ENCODE results near the gene ZXDC.

ZXDC gene

DNA sequence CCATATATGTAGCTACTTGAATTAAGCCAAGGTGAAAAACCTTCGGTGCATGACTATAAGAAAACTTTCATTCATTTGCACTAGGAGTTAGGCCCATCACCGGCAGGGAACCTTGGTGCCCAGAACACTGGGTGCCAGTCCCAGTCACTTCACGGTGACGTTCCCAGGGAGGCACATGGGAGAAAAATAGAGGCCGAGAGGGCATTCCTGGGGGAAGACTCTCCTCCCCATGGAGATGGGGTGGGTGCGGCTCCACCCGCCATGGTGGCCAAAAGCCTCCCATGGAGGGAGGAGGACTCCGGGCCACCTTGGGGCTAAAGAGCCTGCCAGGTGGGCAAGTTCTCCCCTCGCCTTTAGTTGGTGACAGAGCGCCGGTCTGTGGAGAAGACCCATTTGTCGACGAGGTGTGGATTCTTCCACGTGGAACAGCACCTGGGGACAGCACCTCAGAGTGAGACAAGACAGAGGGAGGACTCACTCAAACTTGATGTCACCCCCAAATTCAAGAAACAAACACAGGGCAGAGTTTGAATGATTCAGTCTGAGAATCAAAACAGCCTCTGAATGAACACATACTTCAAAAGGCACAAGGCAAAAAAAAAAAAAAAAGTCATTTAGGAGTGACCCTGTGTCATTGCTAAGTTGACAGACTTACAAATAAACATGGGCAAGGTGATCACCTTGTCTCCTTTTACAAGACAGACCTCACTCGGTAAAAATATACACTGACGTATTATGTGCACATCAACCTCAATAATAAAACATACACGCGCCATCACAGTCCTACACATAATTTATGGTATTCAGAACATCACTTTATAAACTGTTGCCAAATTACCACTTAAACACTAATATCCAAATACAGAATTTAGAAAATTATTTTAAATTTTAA, 38.6 kb downstream of the ZXDC start:
- DNase-seq (ENCODE audit: low spot score), result no peak

DNA sequence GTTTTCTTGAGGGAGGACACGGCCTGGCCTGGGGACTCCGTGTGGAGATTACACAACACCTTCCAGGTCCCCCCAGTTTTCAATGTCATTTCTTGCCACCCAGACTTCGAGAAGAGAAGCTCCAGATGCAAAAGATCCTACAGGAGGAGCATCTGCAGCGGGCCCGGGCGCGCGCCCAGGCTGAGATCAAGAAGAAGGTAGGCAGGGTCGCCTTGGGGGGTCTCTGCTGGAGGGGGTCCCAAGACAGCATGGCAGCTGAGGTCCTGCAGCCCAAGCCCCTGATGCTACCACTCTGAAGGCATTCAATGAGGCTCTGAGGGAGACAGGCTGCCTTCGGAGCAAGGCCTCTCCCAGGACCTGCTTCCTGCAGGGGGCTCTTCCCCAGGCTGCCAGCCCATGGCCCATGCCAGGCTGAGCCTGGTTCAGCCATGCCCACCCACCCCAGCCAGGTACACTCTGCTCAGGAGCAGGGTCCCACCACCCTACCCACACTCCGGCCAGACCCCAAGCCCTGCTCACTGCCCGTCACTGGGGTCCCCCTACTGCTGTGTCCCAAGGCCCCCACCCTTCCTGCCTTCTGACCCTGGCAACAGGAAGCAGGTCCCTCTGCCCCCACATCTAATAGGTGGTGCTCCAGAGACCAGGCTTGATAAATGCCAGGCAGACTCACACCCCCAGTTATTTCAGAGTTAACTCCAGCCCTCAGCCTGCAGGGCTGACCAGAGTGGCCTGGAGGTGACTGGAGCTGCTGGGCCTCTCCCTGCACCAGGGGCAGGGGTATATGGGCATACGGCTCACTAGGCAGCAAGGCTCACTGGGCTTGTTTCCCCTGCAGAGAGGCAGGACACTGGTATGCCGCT, 40.0 kb downstream of the ZXDC start:
- DNase-seq (ENCODE audit: low spot score), result no peak

DNA sequence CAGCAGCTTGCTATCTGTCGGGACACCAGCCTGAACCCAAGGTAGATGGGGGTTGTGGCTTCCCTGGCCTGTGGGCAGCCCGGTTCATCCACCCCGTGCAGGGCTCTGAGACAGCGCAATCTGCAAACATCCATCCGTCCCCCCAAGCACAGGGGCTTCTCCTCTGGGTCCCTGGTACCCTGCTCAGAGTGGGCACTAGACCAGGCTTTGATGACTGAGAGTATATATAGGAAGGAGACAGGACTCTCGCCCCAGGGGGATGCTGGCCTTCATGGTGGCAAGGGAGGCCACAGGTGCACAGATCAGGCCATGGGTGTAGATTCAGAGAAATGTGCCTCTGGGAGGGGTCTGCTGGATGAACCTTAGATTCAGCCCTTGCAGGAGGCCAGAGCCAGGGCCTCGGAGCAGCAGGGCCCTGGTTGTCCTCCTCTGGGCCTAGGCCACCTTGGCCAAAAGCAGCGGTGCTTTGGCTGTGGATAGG, 40.7 kb downstream of the ZXDC start:
- no peak for DNase-seq (ENCODE audit: low spot score)

DNA sequence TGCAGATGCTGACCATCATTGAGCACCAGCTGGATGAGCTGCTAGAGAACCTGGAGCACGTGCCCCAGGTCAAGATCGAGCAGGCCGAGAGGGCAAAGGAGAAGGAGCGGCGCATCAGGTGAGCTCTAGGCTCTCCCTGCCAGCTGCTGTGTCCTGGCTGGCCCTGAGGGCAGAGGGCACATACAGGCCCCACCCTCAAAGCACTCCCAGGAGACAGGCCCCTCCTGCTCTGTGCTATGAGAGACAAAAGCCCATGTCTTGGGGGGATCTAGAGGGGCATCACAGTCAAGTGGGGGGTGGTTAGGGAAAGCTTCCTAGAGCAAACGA, 41.5 kb downstream of the ZXDC start:
- no peak for DNase-seq (ENCODE audit: low spot score)

DNA sequence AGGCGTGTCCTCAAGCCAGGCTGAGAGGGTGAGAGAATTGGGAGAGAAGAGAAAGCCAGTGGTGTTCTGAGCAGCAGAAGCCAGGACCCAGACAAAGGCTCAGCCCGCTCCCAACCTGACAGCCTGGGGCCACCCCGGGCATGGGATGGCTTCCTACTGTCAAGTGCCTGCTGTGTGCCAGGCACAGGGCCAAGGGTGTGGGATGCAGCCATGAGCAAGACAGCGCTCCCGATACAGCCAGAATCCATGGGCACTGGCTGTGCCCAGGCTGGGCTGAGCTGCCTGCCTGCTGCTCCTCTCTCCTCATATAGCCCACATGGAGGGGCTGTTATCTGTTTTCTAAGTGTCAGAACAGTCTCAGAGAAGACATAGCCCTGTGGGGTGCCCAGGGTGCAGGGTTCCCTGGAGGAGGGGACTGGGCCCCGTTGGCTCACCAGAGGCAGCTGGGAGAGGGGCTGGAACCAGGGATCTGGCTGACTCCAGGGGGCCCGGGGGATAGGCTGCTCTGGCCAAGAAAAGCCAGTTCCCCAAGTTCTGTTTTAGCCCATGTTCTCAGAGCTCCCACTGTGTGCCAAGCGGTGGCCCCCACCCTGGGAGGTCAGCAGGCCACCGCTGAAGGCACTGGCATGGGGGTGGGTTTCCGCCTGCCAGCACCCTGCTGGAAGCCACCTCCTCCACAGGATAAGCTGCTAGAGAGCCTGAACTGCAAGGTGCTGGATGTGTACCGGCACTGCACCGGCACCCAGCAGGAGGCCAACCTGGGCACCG, 42.0 kb downstream of the ZXDC start:
- no peak for DNase-seq (ENCODE audit: low spot score)

DNA sequence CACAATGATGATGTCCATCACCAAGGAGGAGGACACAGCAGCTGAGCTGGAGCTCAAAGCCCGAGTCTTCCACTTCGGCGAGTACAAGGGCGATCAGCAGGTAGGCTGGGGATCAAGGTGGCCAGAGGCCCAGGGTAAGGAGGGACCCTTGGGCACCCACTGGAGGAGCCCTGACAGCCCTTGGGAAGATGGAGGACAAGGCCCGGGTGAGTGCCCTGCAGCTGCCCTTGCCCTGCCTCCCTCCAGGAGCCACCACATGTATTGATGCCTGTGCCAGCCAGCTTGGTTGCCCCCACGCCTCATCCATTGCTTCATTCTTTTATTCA, 42.6 kb downstream of the ZXDC start:
- no peak for DNase-seq (ENCODE audit: low spot score)

DNA sequence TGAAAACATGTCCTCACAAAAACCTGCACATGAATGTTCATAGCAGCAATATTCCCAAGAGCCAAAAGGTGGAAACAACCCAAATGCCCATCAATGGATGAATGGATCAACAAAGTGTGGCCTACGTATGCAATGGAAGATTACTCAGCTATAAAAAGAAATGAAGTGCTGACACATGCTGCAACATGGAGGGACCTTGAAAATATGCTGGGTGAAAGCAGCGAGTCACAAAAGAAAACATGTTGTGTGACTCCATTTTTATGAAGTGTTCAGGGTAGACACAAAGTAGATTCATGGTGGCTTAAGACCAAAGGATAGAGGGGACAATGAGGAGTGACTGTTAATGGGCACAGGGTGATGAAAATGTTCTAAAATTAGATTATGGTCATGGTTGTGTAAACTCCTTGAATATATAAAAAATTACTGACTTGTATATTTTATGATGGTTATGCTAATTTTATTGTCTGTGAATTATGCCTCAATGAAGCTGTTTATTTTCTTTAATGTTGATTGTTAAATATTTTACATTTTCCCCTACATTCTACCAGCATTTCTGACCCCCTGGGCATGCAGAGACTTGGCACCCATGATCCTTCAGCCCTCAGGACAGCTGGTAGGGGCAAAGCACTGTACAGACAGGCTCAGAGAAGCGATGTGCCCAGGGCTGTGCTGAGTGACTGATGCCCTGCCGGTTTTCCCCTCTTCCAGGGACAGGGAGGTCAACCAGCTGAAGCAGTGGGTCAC, 43.2 kb downstream of the ZXDC start:
- no peak for DNase-seq (ENCODE audit: low spot score)

DNA sequence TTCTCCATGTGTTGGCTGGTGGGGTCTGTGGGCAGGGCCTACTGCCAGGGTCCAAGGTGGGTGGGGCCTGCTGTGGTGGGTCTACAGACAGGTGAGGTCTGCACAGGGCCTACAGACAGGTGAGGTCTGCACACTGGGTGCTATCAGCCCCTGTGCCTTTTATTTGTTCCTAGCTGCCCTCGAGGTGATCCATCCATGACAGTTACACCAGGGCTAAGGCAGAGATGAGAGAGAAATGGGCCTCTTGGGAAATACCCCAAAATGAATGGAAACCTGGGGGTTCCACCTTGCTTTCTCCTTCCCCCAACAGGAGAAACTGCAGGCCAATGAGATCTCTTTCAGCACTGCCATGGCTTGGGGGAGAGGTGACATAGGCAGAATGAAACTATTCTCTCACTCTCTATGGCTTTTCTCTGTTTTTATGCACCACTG, 44.6 kb downstream of the ZXDC start:
- DNase-seq (ENCODE audit: low spot score), result no peak

DNA sequence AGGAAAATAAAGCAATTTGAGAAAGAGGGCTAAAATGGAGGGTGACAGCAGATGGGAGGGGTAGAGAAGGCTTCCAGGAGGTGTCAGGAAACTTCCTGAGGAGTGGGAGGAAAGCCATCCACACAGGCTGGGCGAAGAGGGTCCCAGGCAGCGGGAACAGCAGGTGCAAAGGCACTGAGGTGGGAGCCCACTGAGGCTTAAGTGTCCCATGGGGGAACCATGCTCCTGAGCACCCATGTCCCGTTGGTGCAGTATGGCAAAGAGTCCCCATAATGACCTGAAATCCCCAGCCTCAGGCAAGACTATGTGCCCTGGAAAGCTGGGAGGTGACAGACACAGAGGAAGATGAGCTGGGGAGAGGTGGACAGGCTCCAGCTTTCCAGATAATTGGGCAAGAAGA, 50.9 kb downstream of the ZXDC start:
- no peak for DNase-seq (ENCODE audit: low spot score)

DNA sequence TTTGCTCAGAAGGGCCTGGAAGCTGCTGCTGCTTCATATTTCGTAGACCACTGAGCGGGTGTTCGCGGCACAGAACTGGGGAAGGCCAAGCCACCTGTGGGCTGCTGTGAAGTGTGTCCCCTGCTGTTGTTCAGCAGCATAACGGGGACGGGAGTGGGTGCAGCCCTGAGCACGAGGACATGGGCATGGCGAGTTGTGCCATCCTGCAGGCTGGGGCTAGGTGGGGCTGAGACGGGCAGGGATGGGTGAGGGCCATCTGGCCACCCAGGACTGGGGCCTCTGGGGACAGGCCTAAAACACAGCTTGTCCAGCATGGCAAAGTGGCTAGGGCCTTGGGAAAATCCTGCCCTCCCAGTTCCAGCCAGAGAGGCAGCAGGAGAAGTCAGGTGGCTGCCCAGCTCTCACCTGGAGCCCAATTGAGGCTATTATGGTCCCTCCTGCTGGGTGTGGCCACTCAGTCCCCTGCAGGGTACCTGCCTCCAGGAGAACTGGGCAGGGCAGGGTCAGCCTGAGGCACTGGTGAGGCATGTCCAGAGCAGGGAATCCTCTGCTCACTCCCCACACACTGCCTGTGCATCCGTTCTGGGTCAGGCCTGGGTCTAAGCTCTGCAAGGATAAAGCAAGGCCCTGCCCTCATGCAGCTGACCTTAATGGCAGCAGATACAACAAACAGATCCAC, 51.5 kb downstream of the ZXDC start:
- DNase-seq (ENCODE audit: low spot score), result no peak

DNA sequence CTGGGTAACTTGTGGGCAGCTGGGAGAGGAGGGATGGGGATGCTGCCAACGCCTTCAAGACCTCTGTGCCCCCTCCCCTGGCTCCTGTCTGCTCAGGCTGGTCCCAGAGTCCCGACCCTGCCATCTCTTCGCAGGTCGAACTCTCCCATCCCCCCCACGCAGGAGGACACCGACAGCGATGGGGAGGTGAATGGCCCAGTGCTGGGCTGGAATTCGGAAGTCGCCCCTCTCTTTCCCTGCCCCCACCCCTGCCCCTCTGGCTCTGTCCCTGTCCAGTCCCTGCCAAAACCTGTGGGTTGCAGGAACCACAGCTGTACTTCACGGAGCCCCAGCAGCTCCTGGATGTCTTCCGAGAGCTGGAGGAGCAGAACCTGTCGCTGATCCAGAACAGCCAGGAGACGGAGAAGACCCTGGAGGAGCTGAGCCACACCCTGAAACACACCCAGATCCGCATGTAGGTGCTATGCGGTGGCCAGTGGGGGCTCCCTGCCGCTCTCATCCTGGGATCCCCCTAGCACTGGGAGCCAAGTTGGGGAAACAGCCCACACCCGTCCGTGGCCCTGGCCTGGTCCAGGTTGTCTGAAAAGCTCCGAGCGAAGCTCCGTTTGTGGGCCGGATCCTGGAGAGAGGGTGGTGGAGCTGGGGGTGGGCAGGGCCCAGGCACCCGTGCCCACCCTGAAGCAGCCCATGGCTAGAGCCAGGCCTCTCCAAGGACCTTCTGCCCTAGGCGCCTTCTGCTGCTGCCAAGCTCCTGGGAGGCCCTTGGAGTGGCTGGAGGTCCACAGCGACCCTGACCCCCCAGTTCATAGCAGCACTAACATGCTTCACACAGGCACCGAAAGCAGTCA, 52.3 kb downstream of the ZXDC start:
- no peak for DNase-seq (ENCODE audit: low spot score)

DNA sequence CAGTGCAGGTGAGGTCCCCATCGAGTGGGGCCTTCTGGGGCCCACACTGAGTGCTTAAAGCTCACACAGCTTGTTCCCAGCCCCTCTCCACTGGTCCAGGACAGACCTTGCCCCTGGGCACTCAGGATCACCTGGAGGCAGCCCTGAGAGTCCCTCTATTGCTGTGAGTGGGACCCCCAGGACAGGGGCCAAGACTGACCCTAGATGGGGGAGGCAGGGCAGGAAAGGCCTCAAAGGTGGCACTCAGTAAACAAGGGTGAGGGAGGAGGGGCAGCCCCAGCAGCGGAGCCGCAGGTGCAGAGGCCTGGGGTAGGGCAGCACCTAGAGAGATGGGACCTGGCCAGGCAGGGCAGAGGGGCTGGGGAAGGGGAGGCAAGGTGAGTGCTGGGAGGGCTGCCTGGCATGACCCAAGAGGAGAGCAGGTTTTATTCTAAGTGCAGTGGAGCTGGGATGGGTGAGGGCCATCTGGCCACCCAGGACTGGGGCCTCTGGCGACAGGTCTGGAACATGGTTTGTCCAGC, 53.1 kb downstream of the ZXDC start:
- DNase-seq (ENCODE audit: low spot score), result no peak

DNA sequence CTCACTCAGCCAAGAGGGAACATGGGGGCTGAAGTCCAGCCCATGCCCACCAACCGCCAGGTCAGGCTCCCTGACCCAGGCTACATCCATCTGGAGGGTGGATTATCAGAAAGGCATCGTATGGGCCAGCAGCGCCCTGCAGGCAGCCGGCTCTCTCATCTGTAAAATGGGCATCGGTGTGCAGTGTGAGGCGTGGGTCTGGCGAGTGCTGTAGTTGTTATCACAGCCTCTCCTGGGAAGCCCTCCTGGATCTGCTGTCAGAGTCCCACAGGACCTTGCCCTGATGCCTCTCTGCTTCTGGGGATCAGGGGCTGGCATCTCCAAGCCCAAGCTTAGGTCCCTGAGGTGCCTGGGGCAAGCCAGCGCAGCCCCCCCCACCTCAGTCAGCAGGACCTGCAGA, 53.6 kb downstream of the ZXDC start:
- no peak for DNase-seq (ENCODE audit: low spot score)

DNA sequence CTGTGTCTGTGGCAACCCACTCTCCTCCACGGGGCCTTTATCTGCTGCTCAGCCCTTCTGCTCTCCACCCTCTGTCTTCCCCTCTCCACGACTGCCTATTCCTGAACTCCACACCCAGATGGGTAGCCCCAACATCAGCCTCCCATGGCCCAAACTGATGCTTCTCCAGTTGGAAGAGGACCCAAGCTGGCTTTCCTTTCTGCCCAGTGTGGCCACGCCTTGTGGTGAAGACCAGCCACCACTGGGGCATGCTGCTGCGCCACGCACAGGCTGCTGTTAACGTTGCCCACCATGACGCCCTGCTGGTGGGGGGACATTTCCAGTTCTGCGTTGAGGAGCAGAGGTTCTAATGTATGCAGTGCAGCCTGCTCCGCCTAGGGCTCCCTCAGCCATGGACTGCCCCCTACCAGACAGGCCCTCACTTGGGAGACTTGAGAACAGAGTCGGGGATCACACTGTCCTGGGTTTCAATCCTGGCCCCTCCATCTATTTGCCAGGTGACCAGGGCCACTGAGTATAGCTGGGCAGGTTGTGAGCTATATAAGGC, 54.0 kb downstream of the ZXDC start:
- DNase-seq (ENCODE audit: low spot score), result no peak

DNA sequence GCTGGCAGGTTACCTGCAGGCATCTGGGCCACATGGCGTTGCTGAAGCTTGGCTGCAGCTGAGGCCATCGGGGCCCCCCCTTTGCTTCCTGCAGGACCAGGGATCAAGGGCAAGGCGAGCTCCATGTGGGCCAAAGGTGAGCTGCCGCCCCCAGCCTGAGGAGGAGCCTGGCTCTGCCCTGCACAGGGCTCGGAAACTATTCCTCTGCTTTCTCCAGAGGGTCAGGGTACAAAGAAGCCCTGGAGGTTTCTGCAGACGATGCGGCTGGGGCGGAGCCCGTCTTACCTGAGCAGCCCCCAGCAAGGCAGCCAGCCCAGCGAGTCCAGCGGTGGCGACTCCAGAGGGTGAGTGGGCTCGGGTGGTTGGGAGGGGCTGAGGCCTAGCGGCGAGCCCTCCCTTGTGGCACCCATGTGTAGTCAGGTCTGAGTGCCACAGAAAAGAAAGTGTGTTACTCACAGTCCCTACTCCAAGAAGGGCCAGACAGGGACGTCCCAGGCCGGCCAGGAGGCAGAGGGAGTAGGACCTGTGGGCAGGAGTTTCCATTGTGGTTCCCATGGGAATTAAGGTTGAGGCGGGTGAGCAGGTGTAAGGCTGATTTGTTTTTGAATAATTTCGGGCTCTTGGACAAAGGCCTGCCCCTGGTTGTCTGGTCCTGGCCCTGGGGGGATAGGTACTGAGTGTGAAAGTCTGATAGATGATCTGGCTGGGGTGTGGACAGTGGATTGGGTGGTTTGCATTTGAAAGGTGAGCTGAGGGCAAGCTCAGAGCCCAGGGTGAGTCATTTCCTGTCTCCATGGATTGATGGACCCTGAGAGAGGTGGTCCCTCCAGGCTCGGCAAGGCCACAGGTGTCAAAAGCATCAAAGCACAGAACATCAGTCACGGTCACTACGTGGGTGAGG, 55.6 kb downstream of the ZXDC start:
- DNase-seq (ENCODE audit: low spot score), result no peak

DNA sequence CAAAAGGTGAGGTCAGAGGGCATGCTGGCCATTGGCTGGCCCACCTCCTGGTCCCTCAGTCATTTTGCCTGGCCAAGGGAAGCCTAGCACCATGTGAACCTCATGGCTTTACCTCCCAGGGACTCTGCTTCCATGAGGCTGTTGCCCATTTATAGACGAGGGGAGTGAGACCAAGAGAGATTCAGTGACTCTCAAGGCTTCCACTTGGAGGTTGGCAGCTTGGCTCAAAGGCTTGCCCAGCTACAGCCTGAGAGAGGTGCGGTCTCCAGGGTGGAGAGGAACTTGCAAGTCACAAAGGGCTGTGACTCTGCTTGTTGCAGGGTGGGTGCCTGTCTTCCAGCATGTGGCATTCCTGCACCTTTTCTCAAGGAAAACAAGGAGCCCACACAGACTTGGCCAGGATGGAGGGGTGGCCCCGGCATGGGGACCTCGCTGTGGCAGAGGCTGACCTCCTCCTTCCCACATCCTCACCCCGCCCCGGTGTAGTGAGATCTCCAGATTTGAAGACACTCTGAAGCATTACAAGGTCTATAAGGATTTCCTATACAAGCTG, 56.5 kb downstream of the ZXDC start:
- no peak for DNase-seq (ENCODE audit: low spot score)

DNA sequence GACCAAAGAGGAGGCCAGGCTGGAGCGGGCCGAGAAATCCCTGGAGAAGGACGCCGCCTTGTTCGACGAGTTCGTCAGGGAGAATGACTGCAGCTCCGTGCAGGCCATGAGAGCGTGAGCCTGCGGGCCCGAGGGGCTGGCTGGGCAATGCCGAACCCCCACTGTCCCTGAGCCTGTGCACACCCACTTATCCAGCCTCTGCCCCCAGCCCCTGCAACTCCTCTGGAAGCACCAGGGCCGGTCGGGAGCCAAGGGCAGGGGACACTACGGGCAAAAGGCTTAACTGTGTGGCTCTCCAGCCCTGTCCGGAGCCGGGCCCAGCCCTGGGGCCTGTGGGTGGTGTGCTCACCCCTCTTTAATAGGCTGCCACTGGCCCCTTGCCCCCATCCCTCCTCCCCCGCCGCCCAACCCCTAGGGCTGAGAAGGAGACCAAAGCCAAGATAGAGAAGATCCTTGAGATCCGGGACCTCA, 57.0 kb downstream of the ZXDC start:
- no peak for DNase-seq (ENCODE audit: low spot score)

Measured in SK-N-DZ (cell line).